GM12878 (cell line): ENCODE data around the gene TMEM229B. TPM values are rescaled to one million over a fixed set of nuclear protein-coding genes. Genes with fewer than 3 reads are reported as not detected.

ENCODE experiments used
- ATAC-seq: fragments of 200-7000 bp; cut with Tn5 transposase; 3 replicates; pipeline ENCODE4 v1.9.1; 2020; ENCODE audit warnings: mild to moderate bottlenecking, moderate library complexity
- BruUV-seq: library from RNA; stranded (reverse); fragments of 400-500 nt; replicated peaks from 2 replicates; lab custom pipeline; 2021; lab: Mats Ljungman, UMichigan
- CTCF ChIA-PET: fragments of 300-600 bp; sonication (Branson Sonifier 250); formaldehyde crosslinking; extraction: SDS; loops from one replicate; lab custom pipeline; 2021; ENCODE audit warnings: inconsistent platforms; lab: Yijun Ruan, JAX
- POLR2A ChIA-PET: fragments of 350-600 bp; formaldehyde crosslinking; extraction: SDS; loops from one replicate; lab custom pipeline; 2021; ENCODE audit warnings: inconsistent platforms; lab: Charles Lee
- RAD21 ChIA-PET: fragments of 300-600 bp; sonication (Branson Sonifier 250); formaldehyde crosslinking; loops from one replicate; lab custom pipeline; 2023; ENCODE audit warnings: antibody characterized with exemption; ENCODE audit not compliant: unreplicated experiment; lab: Charles Lee
- SMC1A ChIA-PET: fragments of 300-600 bp; sonication (Branson Sonifier 250); formaldehyde crosslinking; loops from one replicate; lab custom pipeline; 2023; ENCODE audit not compliant: unreplicated experiment, uncharacterized antibody; lab: Charles Lee
- DNase-seq: peaks from one replicate; pipeline ENCODE4 v3.0.0-alpha.2; 2011; ENCODE audit warnings: low read depth, low spot score
- FAIRE-seq: peaks from 3 replicates; lab custom pipeline; 2011; peaks lifted over from hg19 to GRCh38; lab: Jason Lieb, UNC
- H2AFZ ChIP-seq: 2 replicates; pipeline ENCODE4 v1.6.0; 2011; ENCODE audit warnings: low read depth, low read length, control low read depth; ENCODE audit not compliant: control insufficient read depth
- H3K27ac ChIP-seq: 2 replicates; pipeline ENCODE4 v1.5.1; 2011; ENCODE audit warnings: control low read depth; ENCODE audit not compliant: control insufficient read depth, insufficient read depth
- H3K27me3 ChIP-seq, 2 experiments: replicated peaks in 1 of 2; 2 replicates each; pipeline versions ENCODE4 v1.6.0 to v1.6.1; 2011; ENCODE audit warnings: low read length in 1 of 2; ENCODE audit not compliant: control insufficient read depth in 2 of 2, insufficient read depth in 2 of 2
- H3K36me3 ChIP-seq, 2 experiments: 2 replicates each; pipeline ENCODE4 v1.5.1; 2011; ENCODE audit warnings: low read length in 1 of 2; ENCODE audit not compliant: control insufficient read depth in 2 of 2, insufficient read depth in 2 of 2
- H3K4me1 ChIP-seq: 2 replicates; pipeline ENCODE4 v1.6.1; 2011; ENCODE audit warnings: mild to moderate bottlenecking, low read length, moderate library complexity, mixed read lengths; ENCODE audit not compliant: control insufficient read depth, insufficient read depth
- H3K4me2 ChIP-seq: 2 replicates; pipeline ENCODE4 v1.6.0; 2011; ENCODE audit warnings: control low read depth; ENCODE audit not compliant: control insufficient read depth, insufficient read depth
- H3K4me3 ChIP-seq: fragments of 200-600 bp; sonication (generic); 2 replicates; pipeline ENCODE4 v1.5.1; 2016
- H3K79me2 ChIP-seq: 2 replicates; pipeline ENCODE4 v1.6.0; 2011; ENCODE audit warnings: low read length; ENCODE audit not compliant: control insufficient read depth, insufficient read depth
- H3K9ac ChIP-seq: 2 replicates; pipeline ENCODE4 v1.8.0; 2011; ENCODE audit warnings: low read length, control low read depth, mixed read lengths; ENCODE audit not compliant: control insufficient read depth, insufficient read depth
- H3K9me3 ChIP-seq: replicated peaks from 3 replicates; pipeline ENCODE4 v1.5.1; 2011; ENCODE audit warnings: mild to moderate bottlenecking, low read length; ENCODE audit not compliant: control insufficient read depth, insufficient read depth
- H4K20me1 ChIP-seq: 2 replicates; pipeline ENCODE4 v1.6.0; 2011; ENCODE audit not compliant: control insufficient read depth, insufficient read depth
- BHLHE40 ChIP-seq, 2 experiments: fragments of 450-650 bp in 1 of 2; IDR thresholded peaks; 2 replicates each; pipeline ENCODE4 v1.6.1; 2011 to 2017; ENCODE audit warnings: low read depth in 2 of 2, borderline replicate concordance in 1 of 2, improper control_type of control experiment in 1 of 2, low read length in 1 of 2, mild to moderate bottlenecking in 1 of 2
- MEF2B ChIP-seq: fragments of 450-650 bp; IDR thresholded peaks from 2 replicates; pipeline ENCODE4 v1.6.1; 2018; ENCODE audit warnings: mild to moderate bottlenecking, moderate library complexity; ENCODE audit not compliant: partially characterized antibody, poor library complexity, severe bottlenecking
- MTA2 ChIP-seq: fragments of 450-650 bp; IDR thresholded peaks from 2 replicates; pipeline ENCODE4 v1.6.1; 2016; ENCODE audit warnings: low read depth, mild to moderate bottlenecking, moderate library complexity
- NKRF ChIP-seq: fragments of 450-650 bp; conservative IDR thresholded peaks from 2 replicates; pipeline ENCODE4 v1.6.1; 2017; ENCODE audit warnings: mild to moderate bottlenecking, moderate library complexity
- RB1 ChIP-seq: fragments of 450-650 bp; formaldehyde crosslinking; IDR thresholded peaks from 2 replicates; pipeline ENCODE4 v1.6.1; 2017; ENCODE audit warnings: mild to moderate bottlenecking, borderline replicate concordance
- RBBP5 ChIP-seq: fragments of 200-600 bp; sonication (generic); conservative IDR thresholded peaks from 2 replicates; pipeline ENCODE4 v1.6.1; 2016
- RUNX3 ChIP-seq: IDR thresholded peaks from 2 replicates; pipeline ENCODE4 v1.6.1; 2012; ENCODE audit warnings: low read length, inconsistent platforms
- SUZ12 ChIP-seq: fragments of 200-600 bp; sonication (generic); IDR thresholded peaks from one replicate; pipeline ENCODE4 v1.6.1; 2018; ENCODE audit warnings: antibody characterized with exemption, mild to moderate bottlenecking; ENCODE audit not compliant: unreplicated experiment
- TBL1XR1 ChIP-seq: IDR thresholded peaks from 2 replicates; pipeline ENCODE4 v1.6.1; 2012; ENCODE audit warnings: low read depth, low read length, improper control_type of control experiment
- WGBS: methylation state at CpG from one replicate; pipeline ENCODE4 v1.1.6; 2016; ENCODE audit warnings: low lambda C conversion rate; ENCODE audit not compliant: insufficient replicate concordance, insufficient coverage; ENCODE audit errors: missing lambda C conversion rate; 5-methylcytosine and 5-hydroxymethylcytosine counted together
- in situ Hi-C: fragments of 300-500 bp; cut with MboI; formaldehyde crosslinking; loops from 9 replicates; pipeline ENCODE4 v1.14.3; 2018; ENCODE audit warnings: mixed read lengths
- intact Hi-C: fragments of 100-400 bp; cut with micrococcal nuclease; formaldehyde crosslinking; loops from one replicate; pipeline ENCODE4 v1.14.2; 2022; ENCODE audit not compliant: unreplicated experiment
- polyA plus RNA-seq, 11 experiments: library from polyadenylated mRNA; depleted of rRNA in 4 of 11; unstranded in 6 of 11; stranded (reverse) in 5 of 11; fragments of >200 nt; fragmentation: Nextera tagmentation in 4 of 11; fragmentation: Illumina TruSeq in 1 of 11; extraction: Ambion mirVana in 4 of 11; extraction: Trizol in 1 of 11; gene quantifications; 1 replicate in 1 of 11; 2 replicates in 10 of 11; pipeline versions ENCODE4 v1.2.1 to v1.2.3, GENCODE V29; 2011 to 2016; ENCODE audit warnings: inconsistent platforms in 2 of 11, missing spikeins in 2 of 11, low read depth in 1 of 11
- total RNA-seq, 4 experiments: library from RNA; depleted of rRNA in 3 of 4; stranded (reverse); fragments of >200 nt in 3 of 4; fragmentation: Illumina TruSeq in 1 of 4; extraction: Trizol in 1 of 4; gene quantifications; 2 replicates each; pipeline versions ENCODE4 v1.2.1 to v1.2.3, GENCODE V29; 2013 to 2021

The TMEM229B gene
- total and polyA plus RNA-seq, 10 of the 15 experiments (the other 5 are each of a cell fraction or from before 2014, with no cell fraction given): 0.24 to 5.3 (median 1.7) TPM

- TF ChIP-seq NKRF (no peak), TBL1XR1 (no peak), SUZ12 (no peak), RBBP5 (no peak), MEF2B (no peak), BHLHE40 (IDR thresholded peaks at IDR 0.05; ENCODE audit: borderline replicate concordance in 1 of 2, low read depth in 2 of 2, low read length in 1 of 2) (no peak), MTA2 (no peak)
- TF ChIP-seq, all 136 proteins: peak for 0
Observed at GRCh38 chr14:67513631-67514108, 25.1 kb upstream of the TMEM229B start (continued).

GRCh38 chr14:67512463-67513310 lies 24.2 kb upstream of the TMEM229B start:
- H3K9ac ChIP-seq: no peak overlapping the region
- H3K4me2 ChIP-seq: no peak overlapping the region
- WGBS: 41% methylated on average over 8 of the region's 8 CpGs
- ChIA-PET SMC1A (interaction anchor here (0.7 to 2.7 kb wide), 14 partner anchors 10 to 154 kb away, joined by 3 to 14 read pairs (median 3); no protein-coding TSS in a partner anchor), RAD21 (interaction anchor here (1.3 to 1.9 kb wide), 4 partner anchors 14 to 192 kb away, joined by 3 to 7 read pairs (median 4); partner anchors contain the start of gene TMEM229B), CTCF (interaction anchor here (0.7 to 7.5 kb wide), 10 partner anchors 13 to 93 kb away, joined by 3 to 43 read pairs (median 3); partner anchors contain the start of gene PIGH), POLR2A (no interaction called here)
- intact Hi-C loops (no loop called here), in situ Hi-C loops (no loop called here)
- no peaks in the 10 kb centered on the region; a peak in 1 of 4 replicates for H3K27me3 ChIP-seq
- no peak overlapping the region for H2AFZ ChIP-seq
- peaks cover 23% of the 10 kb centered on the region for H3K4me1 ChIP-seq
- no peaks in the 10 kb centered on the region for H3K36me3 ChIP-seq
- ATAC-seq: no peak
- FAIRE-seq: no peak
- H3K9me3 ChIP-seq: no peaks in the 10 kb centered on the region
- TF ChIP-seq RB1 (no peak), RUNX3 (peak; percentile 29)
- H4K20me1 ChIP-seq: no peaks in the 10 kb centered on the region
- H3K27ac ChIP-seq: no peak overlapping the region
- no peak overlapping the region for H3K4me3 ChIP-seq
- no peak for DNase-seq
- H3K79me2 ChIP-seq: no peaks in the 10 kb centered on the region
- no TSS peak for BruUV-seq
